Activated CD4-positive, alpha-beta T cell treated with anti-CD3 and anti-CD28 coated beads for 36 hours (primary cell): ENCODE results near the gene CLOCK. TPM values are rescaled to one million over a fixed set of nuclear protein-coding genes. Genes with fewer than 3 reads are reported as not detected.
A peak's percentile ranks its signal among the peaks of the same experiment; 100 is the strongest.
"Not testable (repeated sequence)": the region's sequence is repeated elsewhere in the genome, so short reads cannot be mapped to it uniquely, and the experiment has no call there.

Source experiments
- ATAC-seq: fragments of 200-7000 bp; cut with Tn5 transposase; one replicate; pipeline ENCODE4 v1.10.0; 2021; ENCODE audit warnings: mild to moderate bottlenecking, moderate library complexity
- CTCF ChIA-PET: fragments of 350-600 bp; sonication (Branson Sonifier 250); formaldehyde crosslinking; loops from one replicate; lab custom pipeline; 2021; ENCODE audit warnings: antibody characterized with exemption; lab: Charles Lee
- POLR2A ChIA-PET: fragments of 350-600 bp; sonication (Branson Sonifier 250); formaldehyde crosslinking; loops from one replicate; lab custom pipeline; 2021; ENCODE audit warnings: antibody characterized with exemption, inconsistent platforms; lab: Charles Lee
- DNase-seq: peaks from one replicate; pipeline ENCODE4 v3.0.0-alpha.2; 2020
- H3K27ac Mint-ChIP-seq: one replicate; pipeline ENCODE4 v1.8.0; 2021; ENCODE audit warnings: mixed read lengths
- H3K27me3 Mint-ChIP-seq: one replicate; pipeline ENCODE4 v1.8.0; 2021; ENCODE audit warnings: mixed read lengths
- H3K36me3 Mint-ChIP-seq: one replicate; pipeline ENCODE4 v1.8.0; 2021; ENCODE audit warnings: low read depth, mixed read lengths
- H3K4me1 Mint-ChIP-seq: one replicate; pipeline ENCODE4 v1.8.0; 2021; ENCODE audit warnings: mixed read lengths
- H3K4me3 Mint-ChIP-seq: one replicate; pipeline ENCODE4 v1.8.0; 2021; ENCODE audit warnings: mild to moderate bottlenecking, moderate library complexity, mixed read lengths
- H3K9me3 Mint-ChIP-seq: one replicate; pipeline ENCODE4 v1.8.0; 2021; ENCODE audit warnings: low read depth, mixed read lengths
- intact Hi-C, 2 experiments: fragments of 100-400 bp; cut with DNase I in 1 of 2; cut with micrococcal nuclease in 1 of 2; formaldehyde crosslinking; loops; one replicate each; pipeline versions ENCODE4 v1.14.2 to v1.15.1; 2022 to 2024; cut with DNase I, micrococcal nuclease
- total RNA-seq, 2 experiments: library from RNA; stranded (reverse); gene quantifications; one replicate each; pipeline ENCODE4 v1.2.3, GENCODE V29; 2021

The CLOCK gene
- 10 to 100 TPM; 10.4 to 13.3 TPM for total RNA-seq

- intact Hi-C loops: loop anchor here (1.0 to 5.0 kb wide), 15 partner anchors 9 to 1482 kb away; partner anchors contain the start of genes EXOC1 (in 2 of the 2), TMEM165 (in 2 of the 2), AASDH (in 1 of the 2) and CEP135 (in 1 of the 2)
- peak; percentile 90 for DNase-seq
- Mint-ChIP-seq H3K27me3 (peaks cover 7% of the 10 kb centered on the region), H3K9me3 (no peaks in the 10 kb centered on the region), H3K4me3 (peak within 1 kb of the TSS; percentile 90), H3K27ac (peak within 1 kb of the TSS; percentile 86), H3K4me1 (peaks cover 46% of the 10 kb centered on the region), H3K36me3 (no peaks in the 10 kb centered on the region)
- ChIA-PET CTCF (interaction anchor here (0.7 to 1.2 kb wide), 2 partner anchors 163 to 1313 kb away, joined by 3 read pairs; no protein-coding TSS in a partner anchor), POLR2A (no interaction called here)
- peak; percentile 77 for ATAC-seq
These were observed at the start of gene CLOCK for GRCh38 chr4:55546756-55547465. Gene CLOCK, minus strand, starts transcription at chr4:55546909. Its CDS starts 64,124 bp downstream, at chr4:55482785.

DNA sequence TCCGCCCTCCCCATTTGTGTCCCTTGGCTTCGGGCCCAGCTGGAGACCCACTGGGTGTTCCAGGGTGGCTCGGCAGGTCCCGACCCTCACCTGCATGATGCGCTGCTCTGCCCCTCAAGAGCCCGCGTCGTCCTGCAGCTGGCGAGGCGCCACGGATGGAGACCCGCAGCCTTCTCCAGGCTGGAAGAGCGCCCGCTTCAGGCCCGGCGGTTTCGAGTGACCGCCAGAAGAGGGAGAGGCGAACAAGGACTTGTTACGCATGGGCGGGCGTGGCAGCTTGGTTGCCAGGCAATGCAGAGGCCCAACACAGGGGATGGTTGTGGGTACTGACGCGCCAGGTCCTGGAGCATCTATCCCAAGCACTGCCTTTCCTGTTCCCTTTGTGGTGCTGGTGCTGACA, 45.3 kb upstream of the CLOCK start, which contains the start of gene PDCL2:
TSS of gene PDCL2 (minus strand) at position 232 of the 400 bp plus-strand sequence. CDS start at position 96, 136 bp downstream.
- intact Hi-C loops: no loop called here
- Mint-ChIP-seq H3K27ac (no peak within 1 kb of the TSS), H3K36me3 (no peaks in the 10 kb centered on the region), H3K9me3 (no peaks in the 10 kb centered on the region), H3K27me3 (peaks cover 3% of the 10 kb centered on the region), H3K4me1 (no peaks in the 10 kb centered on the region), H3K4me3 (no peak within 1 kb of the TSS)
- no peak for ATAC-seq
- POLR2A ChIA-PET: no interaction called here
- CTCF ChIA-PET: no interaction called here
- DNase-seq: no peak

- no peak overlapping the region for H3K27ac Mint-ChIP-seq
- no peak overlapping the region for H3K4me3 Mint-ChIP-seq
- H3K27me3 Mint-ChIP-seq: peaks cover 9% of the 10 kb centered on the region
- H3K36me3 Mint-ChIP-seq: no peaks in the 10 kb centered on the region
- POLR2A ChIA-PET: no interaction called here
- DNase-seq (no peak), ATAC-seq (no peak)
- no peaks in the 10 kb centered on the region for H3K4me1 Mint-ChIP-seq
- H3K9me3 Mint-ChIP-seq: peaks cover 2% of the 10 kb centered on the region
- CTCF ChIA-PET: interaction anchor here (0.5 to 0.6 kb wide), 2 partner anchors 97 to 126 kb away, joined by 3 read pairs; no protein-coding TSS in a partner anchor
- intact Hi-C loops: no loop called here
These were observed 41.5 kb upstream of the CLOCK start for GRCh38 chr4:55588160-55588559.

DNA sequence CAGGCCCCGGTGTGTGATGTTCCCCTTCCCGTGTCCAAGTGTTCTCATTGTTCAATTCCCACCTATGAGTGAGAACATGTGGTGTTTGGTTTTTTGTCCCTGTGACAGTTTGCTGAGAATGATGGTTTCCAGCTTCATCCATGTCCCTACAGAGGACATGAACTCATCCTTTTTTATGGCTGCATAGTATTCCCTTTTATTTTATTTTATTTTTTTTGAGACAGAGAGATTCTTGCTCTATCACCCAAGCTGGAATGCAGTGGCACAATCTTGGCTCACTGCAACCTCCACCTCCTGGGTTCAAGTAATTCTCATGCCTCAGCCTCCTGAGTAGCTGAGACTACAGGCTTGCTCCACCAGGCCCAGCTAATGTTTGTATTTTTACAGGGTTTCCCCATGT, 36.1 kb upstream of the CLOCK start:
- intact Hi-C loops, CTCF ChIA-PET, DNase-seq, H3K4me3 Mint-ChIP-seq, H3K27ac Mint-ChIP-seq, POLR2A ChIA-PET, H3K36me3 Mint-ChIP-seq, H3K9me3 Mint-ChIP-seq, H3K4me1 Mint-ChIP-seq, ATAC-seq: not testable (repeated sequence)
- peaks cover 16% of the 10 kb centered on the region for H3K27me3 Mint-ChIP-seq

DNA sequence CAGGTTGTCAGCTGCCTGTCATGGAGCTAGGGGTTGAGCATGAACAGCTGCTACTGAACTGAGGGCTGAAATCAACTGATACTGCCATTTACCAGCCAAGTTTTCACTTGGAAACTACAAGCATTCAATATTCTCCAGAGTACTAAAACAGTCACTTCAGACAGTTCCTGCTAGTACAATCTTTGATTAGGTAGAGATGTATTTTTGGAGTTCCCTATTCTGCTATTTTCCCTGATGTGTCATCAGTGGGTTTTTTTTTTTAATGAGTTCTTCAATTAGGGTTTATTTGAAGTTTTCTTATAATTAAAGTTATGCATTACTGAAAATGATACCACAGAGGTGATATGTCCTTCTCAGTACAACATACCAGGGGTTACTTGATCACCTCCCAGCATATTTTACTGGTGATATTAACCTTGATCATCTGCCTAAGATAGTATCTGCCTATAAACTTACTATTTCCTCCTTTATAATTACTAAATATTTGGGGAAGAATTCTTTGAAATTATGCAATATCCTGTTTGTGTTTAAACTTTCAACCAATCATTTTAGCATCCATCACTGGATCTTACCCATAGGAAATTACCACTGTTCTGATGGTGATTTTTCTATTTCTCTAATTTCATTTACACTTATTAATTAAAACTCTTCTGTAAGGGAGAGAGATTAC, 31.8 kb upstream of the CLOCK start:
- peaks cover 8% of the 10 kb centered on the region for H3K36me3 Mint-ChIP-seq
- no peak overlapping the region for H3K4me3 Mint-ChIP-seq
- ATAC-seq: no peak
- ChIA-PET POLR2A (no interaction called here), CTCF (no interaction called here)
- intact Hi-C loops: no loop called here
- peaks cover 15% of the 10 kb centered on the region for H3K27me3 Mint-ChIP-seq
- peaks cover 29% of the 10 kb centered on the region for H3K9me3 Mint-ChIP-seq
- H3K27ac Mint-ChIP-seq: no peak overlapping the region
- no peak for DNase-seq
- peaks cover 6% of the 10 kb centered on the region for H3K4me1 Mint-ChIP-seq

GRCh38 chr4:55575513-55575912, 28.8 kb upstream of the CLOCK start:
- Mint-ChIP-seq H3K27ac (no peak overlapping the region), H3K4me3 (no peak overlapping the region), H3K9me3 (peaks cover 23% of the 10 kb centered on the region), H3K36me3 (peaks cover 8% of the 10 kb centered on the region), H3K4me1 (peaks cover 6% of the 10 kb centered on the region), H3K27me3 (peaks cover 10% of the 10 kb centered on the region)
- intact Hi-C loops: no loop called here
- ATAC-seq (no peak), DNase-seq (no peak)
- ChIA-PET POLR2A (no interaction called here), CTCF (no interaction called here)

DNA sequence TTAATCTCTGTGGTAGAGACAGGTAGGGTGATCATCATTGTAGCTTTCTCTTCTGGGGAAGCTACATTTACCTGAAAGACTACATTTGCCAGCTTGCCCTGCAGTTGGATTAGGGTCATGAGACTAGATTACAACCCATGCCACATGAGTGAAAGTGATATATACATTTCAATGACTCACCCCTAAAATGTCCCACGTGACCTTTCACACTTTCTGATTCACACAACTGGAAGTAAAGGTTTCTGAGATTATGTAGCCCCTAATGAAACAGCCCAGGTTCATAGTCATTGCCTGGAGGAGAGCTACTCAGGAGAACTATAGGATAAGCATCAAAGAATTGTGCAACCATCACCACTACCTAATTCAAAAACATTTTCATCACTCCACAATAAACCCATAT, 27.5 kb upstream of the CLOCK start:
- peaks cover 23% of the 10 kb centered on the region for H3K9me3 Mint-ChIP-seq
- intact Hi-C loops: no loop called here
- peak; percentile 16 for DNase-seq
- ATAC-seq: peak; percentile 78
- H3K27me3 Mint-ChIP-seq: peaks cover 8% of the 10 kb centered on the region
- H3K27ac Mint-ChIP-seq: no peak overlapping the region
- peaks cover 6% of the 10 kb centered on the region for H3K4me1 Mint-ChIP-seq
- H3K4me3 Mint-ChIP-seq: no peak overlapping the region
- CTCF ChIA-PET: no interaction called here
- H3K36me3 Mint-ChIP-seq: peaks cover 8% of the 10 kb centered on the region
- POLR2A ChIA-PET: no interaction called here

- Mint-ChIP-seq H3K4me3 (no peak overlapping the region), H3K9me3 (peaks cover 14% of the 10 kb centered on the region), H3K36me3 (peaks cover 8% of the 10 kb centered on the region), H3K4me1 (peaks cover 6% of the 10 kb centered on the region), H3K27me3 (peaks cover 4% of the 10 kb centered on the region), H3K27ac (no peak overlapping the region)
- POLR2A ChIA-PET: interaction anchor here (0.6 kb wide), 1 partner anchor 1404 kb away, joined by 3 read pairs; no protein-coding TSS in a partner anchor
- DNase-seq (no peak), ATAC-seq (no peak)
- CTCF ChIA-PET: no interaction called here
- intact Hi-C loops: no loop called here
These were observed 25.1 kb upstream of the CLOCK start for GRCh38 chr4:55571806-55572205.

DNA sequence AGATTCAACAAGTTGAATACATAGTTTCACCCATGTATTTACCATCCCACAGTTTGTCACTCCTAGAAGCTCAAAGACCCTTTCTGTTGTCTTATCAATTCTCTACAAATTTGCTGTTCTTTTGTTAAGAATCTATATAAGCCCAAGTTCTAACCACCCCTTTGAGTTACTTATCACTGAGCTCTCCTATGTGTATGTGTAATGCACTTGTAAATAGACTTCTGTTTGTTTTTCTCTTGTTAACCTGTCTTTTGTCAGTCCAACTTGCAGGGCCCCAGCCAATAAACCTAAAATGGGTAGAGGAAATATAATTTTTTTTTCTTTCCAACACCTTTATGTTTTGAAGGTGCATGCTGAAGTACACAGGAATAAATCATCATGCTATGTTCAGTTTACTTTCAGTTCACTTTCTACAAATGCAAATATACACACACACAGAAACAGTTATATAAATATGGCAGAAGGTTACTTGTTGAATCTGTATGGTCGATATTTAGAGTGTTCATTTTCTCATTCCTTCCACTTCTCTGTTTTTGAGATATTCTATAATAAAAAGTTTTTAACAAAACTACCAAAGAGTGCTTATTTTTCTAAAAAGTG, 22.3 kb upstream of the CLOCK start:
- Mint-ChIP-seq H3K36me3 (no peaks in the 10 kb centered on the region), H3K27me3 (peaks cover 2% of the 10 kb centered on the region), H3K9me3 (no peaks in the 10 kb centered on the region), H3K4me1 (no peaks in the 10 kb centered on the region), H3K27ac (no peak overlapping the region), H3K4me3 (no peak overlapping the region)
- DNase-seq: no peak
- no peak for ATAC-seq
- ChIA-PET POLR2A (no interaction called here), CTCF (interaction anchor here (0.7 kb wide), 1 partner anchor 87 kb away, joined by 3 read pairs; no protein-coding TSS in a partner anchor)
- intact Hi-C loops: no loop called here

- Mint-ChIP-seq H3K4me1 (peaks cover 8% of the 10 kb centered on the region), H3K27me3 (peaks cover 15% of the 10 kb centered on the region), H3K36me3 (no peaks in the 10 kb centered on the region), H3K27ac (no peak overlapping the region), H3K4me3 (no peak overlapping the region), H3K9me3 (no peaks in the 10 kb centered on the region)
- peak; percentile 70 for ATAC-seq
- ChIA-PET CTCF (no interaction called here), POLR2A (no interaction called here)
- intact Hi-C loops: no loop called here
- no peak for DNase-seq
These were observed 15.2 kb upstream of the CLOCK start for GRCh38 chr4:55561889-55562288.

- ChIA-PET POLR2A (no interaction called here), CTCF (no interaction called here)
- ATAC-seq (no peak), DNase-seq (no peak)
- Mint-ChIP-seq H3K36me3 (no peaks in the 10 kb centered on the region), H3K9me3 (no peaks in the 10 kb centered on the region), H3K4me3 (no peak overlapping the region), H3K27me3 (peaks cover 16% of the 10 kb centered on the region), H3K4me1 (peaks cover 8% of the 10 kb centered on the region), H3K27ac (no peak overlapping the region)
- intact Hi-C loops: no loop called here
These were observed 13.4 kb upstream of the CLOCK start for GRCh38 chr4:55560096-55560495.
